NCI-H2227 (cell line): ENCODE data around the gene TMEM178B.
A peak's percentile ranks its signal among the peaks of the same experiment; 100 is the strongest.

Experiments used
- DNase-seq: peaks from one replicate; lab custom pipeline; 2025; ENCODE audit not compliant: unreplicated experiment; lab: John Stamatoyannopoulos, UW

The TMEM178B gene

DNA sequence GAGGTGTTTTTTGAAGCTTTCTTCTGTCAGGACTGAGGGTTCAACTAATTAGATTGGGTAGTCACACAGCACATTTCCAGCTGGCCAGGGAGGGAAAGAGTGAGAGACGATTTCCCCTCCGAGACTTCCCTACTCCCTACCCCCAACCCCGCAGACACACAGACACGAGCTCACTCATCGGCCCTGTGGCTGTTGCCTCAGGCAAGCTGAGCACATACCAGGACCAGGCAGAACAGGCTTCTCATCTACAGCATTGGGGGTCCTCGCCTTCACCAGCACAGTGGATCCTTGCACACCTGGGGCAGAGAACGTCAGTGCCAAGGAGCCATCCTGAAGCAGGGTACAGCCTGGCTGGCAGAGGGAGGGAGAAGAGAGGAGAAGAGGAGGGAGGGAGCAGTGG, 144.1 kb downstream of the TMEM178B start:
- no peak for DNase-seq

DNA sequence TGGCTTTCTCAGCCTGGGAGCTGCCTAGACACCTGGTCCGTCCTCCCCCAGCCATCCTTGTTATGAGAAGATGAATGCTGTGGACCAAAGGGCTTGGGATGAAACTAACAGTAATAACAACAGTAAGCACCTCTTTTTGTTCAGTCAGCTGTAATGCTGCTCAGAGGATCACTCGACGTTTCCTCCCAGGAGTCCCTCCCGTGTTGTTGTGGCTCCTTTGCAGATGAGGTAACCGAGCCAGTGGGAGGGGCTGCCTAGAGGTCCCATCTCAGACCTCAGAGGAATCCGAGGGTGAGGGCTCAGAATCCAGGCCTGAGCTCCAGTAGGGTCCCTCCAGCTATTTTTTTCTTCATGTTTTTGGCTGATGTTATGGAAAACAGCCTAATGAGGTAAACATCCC, 145.1 kb downstream of the TMEM178B start:
- DNase-seq, result no peak

DNA sequence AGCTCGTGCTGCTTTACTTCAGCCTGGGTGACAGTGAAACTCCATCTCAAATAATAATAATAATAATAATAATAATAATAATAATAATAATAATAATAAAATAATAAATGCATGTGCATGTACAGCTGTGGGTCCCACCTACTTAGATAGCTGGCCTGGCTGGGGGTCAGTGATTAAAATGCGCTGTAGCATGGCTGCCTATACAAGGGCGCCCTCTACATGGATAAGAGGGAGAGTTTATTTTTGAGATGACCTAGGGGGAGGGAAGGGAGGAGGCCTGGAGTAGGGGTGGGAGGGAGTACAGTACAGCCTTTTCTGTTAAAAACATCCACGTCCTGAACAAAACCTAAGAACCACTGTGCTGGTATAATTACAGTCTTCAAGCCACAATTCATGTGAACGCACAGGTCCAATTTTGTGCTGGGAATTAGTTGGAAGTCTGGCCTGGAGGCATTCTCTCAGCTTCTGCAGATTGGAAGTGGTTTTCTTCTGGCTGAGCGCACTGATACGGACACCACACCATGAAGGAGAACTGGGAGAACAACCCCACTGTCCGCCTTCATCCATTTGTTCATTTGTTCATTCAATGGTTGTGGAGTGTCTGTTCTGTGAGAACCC, 146.5 kb downstream of the TMEM178B start:
- peak; percentile 84 for DNase-seq

DNA sequence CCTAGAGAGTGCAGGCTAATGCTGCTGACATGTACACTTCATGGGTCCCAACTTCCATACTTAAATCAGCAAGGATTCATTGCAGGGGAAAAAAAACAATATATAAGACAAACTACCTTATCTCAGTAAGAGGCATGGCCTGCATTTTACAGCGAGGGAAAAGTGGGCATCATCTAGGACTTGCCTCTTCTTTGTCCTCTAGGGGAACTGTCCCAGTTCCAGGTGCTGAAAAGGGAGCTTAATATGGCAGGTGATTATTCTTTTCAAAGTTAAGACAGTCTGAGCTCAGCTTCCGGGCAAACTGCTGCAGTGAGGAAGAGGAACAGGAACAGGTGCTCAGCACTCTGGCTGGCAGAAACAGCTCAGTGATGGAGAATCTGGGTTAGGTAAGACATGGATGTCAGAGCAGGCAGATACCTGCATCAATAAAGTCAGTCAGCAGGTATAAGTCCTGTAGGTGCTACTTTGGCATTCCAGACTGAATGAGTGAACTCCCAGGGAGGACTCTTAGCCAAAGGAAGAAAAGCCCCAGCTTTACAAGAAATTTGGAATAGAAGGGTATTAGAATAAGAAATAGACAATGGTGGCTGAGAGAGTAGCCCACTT, 147.2 kb downstream of the TMEM178B start:
- no peak for DNase-seq

GRCh38 chr7:141225916-141226618, 152.2 kb downstream of the TMEM178B start:
- peak; percentile 28 for DNase-seq

GRCh38 chr7:141227454-141227853, 153.6 kb downstream of the TMEM178B start:
- peak; percentile 69 for DNase-seq

GRCh38 chr7:141228482-141228881, 154.6 kb downstream of the TMEM178B start:
- DNase-seq, result no peak

DNA sequence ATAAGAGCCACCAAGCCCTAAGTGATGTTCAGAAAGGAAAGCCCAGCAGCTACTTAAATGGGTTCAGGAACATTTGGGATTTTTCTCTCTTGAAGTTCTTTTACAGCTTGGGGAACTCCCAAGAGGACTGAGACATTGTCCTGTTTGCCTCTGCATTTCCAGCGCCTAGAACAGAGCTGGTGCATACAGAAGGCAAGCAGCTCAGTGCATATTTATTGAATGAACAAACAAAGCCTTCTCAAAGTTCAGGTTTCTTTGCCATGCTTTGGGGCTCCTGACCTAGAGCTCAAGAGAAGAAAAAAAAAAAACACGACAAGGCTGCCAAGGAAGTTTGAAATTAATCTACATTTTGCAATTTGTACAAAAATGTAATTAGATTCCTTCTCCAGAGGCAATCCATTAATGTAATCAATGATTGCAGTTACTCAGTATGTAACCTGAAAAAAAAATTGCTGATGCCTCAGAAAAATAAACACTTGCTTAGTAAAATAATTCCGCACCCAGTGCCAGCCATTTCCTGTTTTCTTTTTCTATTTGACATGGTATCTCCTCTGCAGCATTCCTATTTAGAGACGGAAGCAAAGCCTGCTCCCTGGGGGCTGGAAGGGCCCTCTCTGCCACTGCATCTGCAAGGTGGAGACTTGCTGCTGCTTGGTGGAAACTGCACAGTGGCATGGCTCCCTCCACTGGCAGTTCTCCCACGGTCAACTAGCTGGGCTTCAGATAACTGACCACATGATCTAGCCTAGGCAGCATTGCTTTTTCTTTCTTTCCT, 157.3 kb downstream of the TMEM178B start:
- DNase-seq, result peak; percentile 29

GRCh38 chr7:141232286-141233051, 158.6 kb downstream of the TMEM178B start:
- DNase-seq, result no peak

DNA sequence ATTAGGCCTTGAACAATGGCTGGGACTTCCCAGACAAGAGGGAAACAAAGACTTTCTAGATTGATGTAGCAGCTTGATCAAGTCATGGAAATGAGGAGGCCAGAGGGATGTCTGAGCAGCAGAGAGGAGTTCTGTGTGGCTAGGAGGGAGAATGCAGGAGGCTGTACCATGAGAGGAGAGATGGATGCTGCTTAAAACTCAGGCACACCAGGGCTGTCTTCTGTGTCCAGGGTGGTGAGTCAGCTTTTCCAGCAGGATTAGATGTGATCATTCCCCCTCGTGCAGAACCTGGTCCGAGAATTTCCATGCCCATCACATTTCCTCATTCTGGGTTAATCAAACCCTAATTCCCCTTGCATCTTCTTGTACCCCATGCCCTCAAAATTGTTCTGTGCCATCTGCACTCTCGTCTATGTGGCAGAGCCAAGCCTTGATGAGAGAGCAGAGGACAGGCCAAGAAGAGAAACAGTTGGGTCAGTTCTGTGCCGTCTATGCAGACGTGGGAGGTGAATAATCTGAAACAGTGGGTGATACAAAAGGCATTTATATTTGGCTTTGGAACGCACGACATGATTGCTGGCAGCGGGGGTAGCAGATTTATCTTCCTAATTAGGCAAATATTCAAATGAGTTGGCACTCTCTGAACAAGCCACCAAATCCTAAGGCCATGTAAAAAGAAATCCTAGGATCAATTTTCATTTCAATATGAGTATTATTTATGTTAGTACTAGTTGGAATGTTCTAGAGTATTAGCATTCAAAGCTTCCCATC, 160.7 kb downstream of the TMEM178B start:
- no peak for DNase-seq

- DNase-seq, result no peak
Observed at GRCh38 chr7:141235656-141236055, 161.8 kb downstream of the TMEM178B start.

DNA sequence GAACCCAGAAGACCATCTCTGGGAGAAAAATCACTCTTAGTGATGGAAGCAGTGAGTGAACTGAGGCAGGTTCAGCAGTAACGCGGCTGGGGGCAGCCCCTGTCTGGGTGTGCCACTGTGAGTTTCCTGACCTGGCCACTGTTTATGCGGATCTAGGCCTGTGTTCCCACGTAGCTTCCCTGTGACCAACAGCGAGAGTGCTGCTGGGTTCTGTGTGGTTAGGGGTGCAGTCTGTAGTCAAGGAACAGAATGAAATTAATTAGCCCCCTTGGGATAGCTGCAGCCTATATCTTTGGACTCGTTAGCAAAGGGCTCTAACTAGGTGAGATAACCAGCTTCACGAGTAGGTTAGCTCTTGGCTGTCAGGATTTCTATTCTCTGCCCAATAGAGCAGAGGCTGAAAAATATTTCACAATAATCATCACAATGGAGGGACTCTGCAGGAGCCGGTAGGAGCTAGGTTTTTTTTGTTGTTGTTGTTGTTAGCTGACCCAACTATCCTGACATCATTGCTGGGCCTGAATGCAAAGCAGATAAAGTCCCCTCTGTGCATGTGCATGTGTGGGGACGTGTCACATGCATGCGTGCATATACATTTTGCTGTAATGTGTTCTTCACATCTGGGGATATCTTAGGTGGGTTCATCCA, 164.9 kb downstream of the TMEM178B start:
- DNase-seq, result no peak

- no peak for DNase-seq
Observed at GRCh38 chr7:141239661-141240060, 165.8 kb downstream of the TMEM178B start.

- DNase-seq, result no peak
Observed at GRCh38 chr7:141242568-141242967, 168.7 kb downstream of the TMEM178B start.

GRCh38 chr7:141243368-141243767, 169.5 kb downstream of the TMEM178B start:
- DNase-seq, result no peak

- no peak for DNase-seq
Observed at GRCh38 chr7:141244435-141244834, 170.6 kb downstream of the TMEM178B start.

- DNase-seq, result no peak
Observed at GRCh38 chr7:141246426-141246825, 172.6 kb downstream of the TMEM178B start.

- DNase-seq, result no peak
Observed at GRCh38 chr7:141251180-141251579, 177.3 kb downstream of the TMEM178B start.

- DNase-seq, result no peak
Observed at GRCh38 chr7:141251957-141252356, 178.1 kb downstream of the TMEM178B start.

DNA sequence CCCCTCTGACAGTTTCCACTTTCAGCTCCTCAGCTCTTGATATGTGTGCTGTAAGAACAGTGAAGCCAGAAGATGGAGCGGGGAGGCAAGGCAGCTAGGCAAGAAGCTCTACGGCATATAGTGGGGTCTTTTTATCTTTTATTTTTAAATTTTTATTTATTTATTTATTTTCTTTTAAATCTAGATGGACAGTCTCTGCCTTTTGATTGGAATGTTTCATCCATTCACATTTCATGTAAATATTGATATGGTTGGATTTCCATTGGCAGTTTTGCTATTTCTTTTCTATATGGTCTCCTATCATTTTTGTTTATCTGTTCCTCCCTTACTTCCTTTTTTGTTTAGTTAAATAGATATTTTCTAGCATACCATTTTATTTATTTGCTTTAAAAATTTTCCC, 183.7 kb downstream of the TMEM178B start:
- DNase-seq, result no peak
